HG02763 (cell line): Measurements from ENCODE around the gene KIF9.
"Not testable (repeated sequence)": the region's sequence is repeated elsewhere in the genome, so short reads cannot be mapped to it uniquely, and the experiment has no call there.

Source experiments
- ATAC-seq: cut with Tn5 transposase; IDR thresholded peaks from one replicate; pipeline ENCODE4 v1.9.1; 2021; ENCODE audit warnings: mild to moderate bottlenecking, moderate library complexity; ENCODE audit not compliant: unreplicated experiment

The KIF9 gene

DNA sequence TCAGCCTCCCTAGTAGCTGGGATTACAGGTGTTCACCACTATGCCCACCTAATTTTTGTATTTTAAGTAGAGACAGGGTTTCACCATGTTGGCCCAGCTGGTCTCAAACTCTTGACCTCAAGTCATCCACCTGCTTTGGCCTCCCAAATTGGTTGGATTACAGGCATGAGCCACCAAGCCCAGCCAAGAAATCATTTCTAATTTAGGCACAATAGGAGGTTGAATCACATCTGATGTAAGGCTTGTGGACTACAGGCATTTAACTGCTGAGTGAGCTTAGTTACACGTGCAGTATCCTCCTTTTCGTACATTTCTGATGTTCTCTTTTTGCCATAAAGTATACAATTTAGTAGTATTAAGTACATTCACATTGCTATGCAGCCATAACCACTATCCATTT, 87.6 kb downstream of the KIF9 start:
- no peak for ATAC-seq

DNA sequence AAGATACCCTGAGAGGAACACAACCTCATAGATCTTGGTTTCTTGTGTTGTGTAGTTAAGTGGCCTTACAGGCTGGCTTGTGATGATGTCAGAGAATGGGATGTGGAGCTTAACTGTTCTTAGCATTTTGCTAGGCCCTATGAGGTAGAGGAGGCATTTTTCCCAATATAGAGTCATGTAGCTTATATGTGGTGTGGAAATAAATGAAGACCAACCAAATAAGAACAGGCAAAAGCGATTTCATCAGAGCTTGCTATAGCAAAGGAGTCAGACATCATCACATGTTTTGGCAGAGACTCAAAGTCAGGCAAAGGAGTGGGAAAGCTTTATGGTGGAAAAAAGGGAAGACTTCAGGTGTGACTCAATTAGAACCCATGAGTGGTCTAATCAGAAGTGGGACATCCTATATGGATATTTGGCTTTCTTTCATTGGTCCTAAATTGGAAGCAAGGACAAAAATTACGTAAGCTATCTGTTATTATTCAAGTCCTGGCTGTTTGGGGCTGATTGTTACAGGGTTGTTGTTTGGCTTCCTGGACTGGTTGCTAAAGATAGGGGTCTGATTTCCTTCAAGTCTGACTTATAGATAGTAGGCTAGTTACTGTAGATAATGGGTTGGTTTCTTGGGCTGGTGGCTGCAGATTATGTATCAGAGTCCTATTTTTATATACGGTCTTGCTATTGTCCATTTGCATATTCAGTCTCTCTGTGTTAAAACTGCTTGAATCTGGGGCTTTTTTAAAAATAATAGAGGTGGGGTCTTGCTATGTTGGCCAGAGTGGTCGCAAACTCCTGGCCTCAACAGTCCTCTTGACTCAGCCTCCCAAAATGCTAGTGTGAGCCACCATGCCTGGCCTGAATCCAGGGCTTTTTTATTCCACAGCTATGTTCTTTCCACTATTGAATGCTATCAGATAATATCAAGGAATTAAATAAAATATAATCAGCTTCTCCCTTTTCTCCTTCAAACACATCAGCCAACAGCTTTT, 88.4 kb downstream of the KIF9 start:
- no peak for ATAC-seq

DNA sequence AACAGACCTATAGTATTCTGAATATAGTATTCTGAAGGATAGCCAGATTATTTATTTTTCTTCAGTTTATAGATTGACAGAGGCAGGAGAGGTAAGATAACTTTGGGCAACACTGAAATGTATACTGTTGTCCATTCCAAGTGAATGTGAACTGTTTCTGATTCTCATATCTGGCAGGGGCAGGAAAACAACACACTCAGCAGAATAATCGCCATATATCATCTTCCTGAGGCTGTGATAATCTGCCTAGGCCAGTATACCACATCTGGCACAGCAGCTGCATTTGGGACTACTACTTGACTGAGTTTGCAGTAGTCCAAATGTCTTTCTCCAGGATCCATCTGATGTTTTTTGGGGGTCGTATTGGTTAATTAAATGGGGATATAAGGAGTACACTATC, 96.3 kb downstream of the KIF9 start:
- no peak for ATAC-seq

GRCh38 chr3:47181685-47182084, 100.9 kb downstream of the KIF9 start:
- not testable (repeated sequence) for ATAC-seq

- not testable (repeated sequence) for ATAC-seq
These were observed 102.6 kb downstream of the KIF9 start for GRCh38 chr3:47180011-47180410.
